Uterus (tissue), 4 donors: Measurements from ENCODE around the gene BRCC3. TPM values are rescaled to one million over a fixed set of nuclear protein-coding genes. Genes with fewer than 3 reads are reported as not detected.

Experiments used
- DNase-seq, 2 donors: peaks; one replicate each; pipeline ENCODE4 v3.0.0-alpha.2; 2019 to 2020
- H3K27ac ChIP-seq, 2 donors: fragments of 200-600 bp; sonication (generic); 1 replicate in 1 of 2; 2 replicates in 1 of 2; pipeline ENCODE4 v1.5.1; 2016 to 2018
- H3K27me3 ChIP-seq, 2 donors: fragments of 200-600 bp; sonication (generic); one replicate each; pipeline ENCODE4 v1.5.1; 2018 to 2019; ENCODE audit warnings: control low read depth in 1 of 2
- H3K36me3 ChIP-seq, 2 donors: fragments of 200-600 bp; sonication (generic); one replicate each; pipeline ENCODE4 v1.5.1; 2019; ENCODE audit warnings: control low read depth in 1 of 2
- H3K4me1 ChIP-seq, 2 donors: fragments of 200-600 bp; sonication (generic); one replicate each; pipeline ENCODE4 v1.5.1; 2018 to 2019; ENCODE audit warnings: control low read depth in 1 of 2
- H3K4me3 ChIP-seq, 2 donors: fragments of 200-600 bp; sonication (generic); 1 replicate in 1 of 2; 2 replicates in 1 of 2; pipeline ENCODE4 v1.5.1; 2018 to 2019; ENCODE audit warnings: mild to moderate bottlenecking in 1 of 2
- H3K9me3 ChIP-seq, 2 donors: fragments of 200-600 bp; sonication (generic); one replicate each; pipeline ENCODE4 v1.5.1; 2019; ENCODE audit warnings: control low read depth in 1 of 2
- CTCF ChIP-seq, 4 experiments: fragments of 200-600 bp in 2 of 4; fragments of 450-650 bp in 2 of 4; sonication (generic) in 2 of 4; IDR thresholded peaks; one replicate each; pipeline ENCODE4 v1.5.1; 2016 to 2019; ENCODE audit warnings: antibody characterized with exemption in 4 of 4, mild to moderate bottlenecking in 2 of 4, moderate library complexity in 1 of 4
- POLR2A ChIP-seq, 2 donors: fragments of 450-650 bp; IDR thresholded peaks; one replicate each; pipeline ENCODE4 v1.6.1; 2016; ENCODE audit warnings: antibody characterized with exemption in 2 of 2, mild to moderate bottlenecking in 1 of 2, moderate library complexity in 1 of 2
- intact Hi-C: fragments of 100-400 bp; cut with DNase I; formaldehyde crosslinking; loops from one replicate; pipeline ENCODE4 v1.15.1; 2023; ENCODE audit warnings: low total_unique reads
- total RNA-seq, 4 donors: library from RNA; depleted of rRNA in 3 of 4; stranded (reverse); fragments of >200 nt in 3 of 4; gene quantifications; one replicate each; pipeline versions ENCODE4 v1.1.0 to v1.2.4, GENCODE V29; 2014 to 2023
- donor health status: DM: yes; HTN: yes; CAD: no.

The BRCC3 gene
- total RNA-seq, 4 donors from 2014 or later: 0.77 to 15.6 (median 8.8) TPM

DNA sequence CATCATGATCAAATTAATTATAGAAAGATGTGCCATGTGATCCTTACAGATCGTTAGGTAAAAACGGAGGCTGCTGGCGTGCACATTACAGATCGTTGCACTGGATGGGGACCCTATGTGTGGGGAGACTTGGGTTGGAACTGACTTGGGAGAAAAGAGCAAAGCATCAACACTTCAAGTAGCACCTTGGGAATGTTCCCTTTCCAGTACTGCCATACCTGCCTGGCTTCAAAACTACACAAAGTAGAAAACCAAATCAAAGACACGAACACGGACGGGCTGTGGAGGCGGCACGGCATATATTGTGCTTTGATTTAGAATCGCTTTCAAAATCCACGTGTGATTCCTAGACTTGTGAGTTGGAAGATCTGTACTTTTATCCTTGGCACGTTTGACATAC, 1.3 kb upstream of the BRCC3 start:
- Histone ChIP-seq H3K4me1 (no peaks in the 10 kb centered on the region), H3K27me3 (no peaks in the 10 kb centered on the region), H3K36me3 (no peaks in the 10 kb centered on the region), H3K4me3 (peak overlapping the region; percentile 44 to 54), H3K27ac (peak overlapping the region; percentile 79 to 92), H3K9me3 (no peaks in the 10 kb centered on the region)
- no peak for DNase-seq
- intact Hi-C loops: no loop called here
- TF ChIP-seq CTCF (IDR thresholded peaks at IDR 0.05) (no peak), POLR2A (IDR thresholded peaks at IDR 0.05) (no peak)

GRCh38 chrX:155070663-155070974, 689 bp upstream of the BRCC3 start:
- intact Hi-C loops: no loop called here
- no peak for DNase-seq
- peak overlapping the region; percentile 44 to 54 for H3K4me3 ChIP-seq

DNA sequence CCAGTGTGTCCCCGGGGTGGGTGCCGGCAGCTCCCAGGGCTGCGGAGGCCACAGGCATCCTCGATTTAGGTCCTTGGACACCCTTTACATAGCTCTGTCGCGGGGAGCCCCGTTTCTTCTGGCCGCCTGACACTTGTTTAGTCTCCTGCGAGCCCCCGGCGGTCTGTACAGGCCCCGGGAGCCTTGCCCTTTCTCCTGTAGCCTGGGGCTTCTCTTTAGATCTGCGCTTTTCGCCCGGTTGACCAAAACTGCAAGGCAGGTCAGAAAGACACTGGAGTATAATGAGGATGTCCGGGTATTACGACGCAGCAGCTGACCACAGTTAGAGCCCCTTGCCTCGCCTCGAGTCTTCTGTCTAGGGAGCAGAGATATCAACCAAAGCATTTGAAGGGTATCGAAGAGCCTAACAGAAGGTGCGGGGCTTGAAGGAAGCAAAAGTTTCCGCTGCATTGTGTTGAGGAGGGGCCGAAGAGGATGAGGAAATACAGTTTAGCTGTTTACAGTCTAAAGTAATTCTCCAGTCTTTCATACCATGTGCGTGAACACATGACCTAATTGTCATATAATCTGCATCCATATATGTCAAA, 479 bp downstream of the BRCC3 start:
- Histone ChIP-seq H3K4me3 (peak overlapping the region; percentile 47 to 50), H3K36me3 (no peaks in the 10 kb centered on the region), H3K27me3 (no peaks in the 10 kb centered on the region), H3K4me1 (no peaks in the 10 kb centered on the region), H3K27ac (peak overlapping the region; percentile 70 to 86), H3K9me3 (no peaks in the 10 kb centered on the region)
- intact Hi-C loops: no loop called here
- TF ChIP-seq CTCF (IDR thresholded peaks at IDR 0.05) (no peak), POLR2A (IDR thresholded peaks at IDR 0.05) (no peak)
- no peak for DNase-seq

More at GRCh38 chrX:155070663-155070974, 689 bp upstream of the BRCC3 start:
- Histone ChIP-seq H3K9me3 (no peaks in the 10 kb centered on the region), H3K36me3 (no peaks in the 10 kb centered on the region), H3K27me3 (no peaks in the 10 kb centered on the region), H3K4me1 (no peaks in the 10 kb centered on the region), H3K27ac (peak overlapping the region; percentile 79 to 92)
- no peak for TF ChIP-seq POLR2A (IDR thresholded peaks at IDR 0.05)
- TF ChIP-seq CTCF (IDR thresholded peaks at IDR 0.05): no peak

GRCh38 chrX:155086202-155086840, 15.0 kb downstream of the BRCC3 start:
- intact Hi-C loops: no loop called here
- no peaks in the 10 kb centered on the region for H3K4me1 ChIP-seq
- DNase-seq: peak in 1 of 2 donors; percentile 38

More at GRCh38 chrX:155086202-155086840, 15.0 kb downstream of the BRCC3 start:
- Histone ChIP-seq H3K4me3 (no peak overlapping the region), H3K27ac (no peak overlapping the region), H3K9me3 (no peaks in the 10 kb centered on the region), H3K36me3 (no peaks in the 10 kb centered on the region), H3K27me3 (no peaks in the 10 kb centered on the region)
- TF ChIP-seq CTCF (IDR thresholded peaks at IDR 0.05): peak; percentile 22 to 41 (median 32)
- TF ChIP-seq POLR2A (IDR thresholded peaks at IDR 0.05): no peak
